ENCODE measurements around the gene ESAM.
A peak's percentile ranks its signal among the peaks of the same experiment; 100 is the strongest.

ESAM gene

GRCh38 chr11:124766156-124766555 is 4.1 kb upstream of the ESAM start:
- Histone ChIP-seq H3K9me3 (ENCODE audit: control insufficient read depth, insufficient read depth, low read length) (no peaks in the 10 kb centered on the region), H3K36me3 (ENCODE audit: control insufficient read depth, insufficient read depth, low read length) (peaks cover 2% of the 10 kb centered on the region), H3K4me1 (ENCODE audit: control insufficient read depth, insufficient read depth, low read length) (peaks cover 3% of the 10 kb centered on the region), H3K4me3 (ENCODE audit: low read depth, low read length) (no peak overlapping the region), H3K9ac (ENCODE audit: low read depth, low read length) (no peak overlapping the region), H3K27me3 (ENCODE audit: control insufficient read depth, insufficient read depth, low read length) (peaks cover 17% of the 10 kb centered on the region)

- no peak overlapping the region for H3K9ac ChIP-seq (ENCODE audit: low read depth, low read length)
- H3K4me3 ChIP-seq (ENCODE audit: low read depth, low read length) = peak overlapping the region; percentile 66
- H3K4me1 ChIP-seq (ENCODE audit: control insufficient read depth, insufficient read depth, low read length) = peaks cover 9% of the 10 kb centered on the region
- peaks cover 2% of the 10 kb centered on the region for H3K36me3 ChIP-seq (ENCODE audit: control insufficient read depth, insufficient read depth, low read length)
- peaks cover 45% of the 10 kb centered on the region for H3K27me3 ChIP-seq (ENCODE audit: control insufficient read depth, insufficient read depth, low read length)
- H3K9me3 ChIP-seq (ENCODE audit: control insufficient read depth, insufficient read depth, low read length) = no peaks in the 10 kb centered on the region
These were observed 1.3 kb upstream of the ESAM start for GRCh38 chr11:124763156-124763947.

DNA sequence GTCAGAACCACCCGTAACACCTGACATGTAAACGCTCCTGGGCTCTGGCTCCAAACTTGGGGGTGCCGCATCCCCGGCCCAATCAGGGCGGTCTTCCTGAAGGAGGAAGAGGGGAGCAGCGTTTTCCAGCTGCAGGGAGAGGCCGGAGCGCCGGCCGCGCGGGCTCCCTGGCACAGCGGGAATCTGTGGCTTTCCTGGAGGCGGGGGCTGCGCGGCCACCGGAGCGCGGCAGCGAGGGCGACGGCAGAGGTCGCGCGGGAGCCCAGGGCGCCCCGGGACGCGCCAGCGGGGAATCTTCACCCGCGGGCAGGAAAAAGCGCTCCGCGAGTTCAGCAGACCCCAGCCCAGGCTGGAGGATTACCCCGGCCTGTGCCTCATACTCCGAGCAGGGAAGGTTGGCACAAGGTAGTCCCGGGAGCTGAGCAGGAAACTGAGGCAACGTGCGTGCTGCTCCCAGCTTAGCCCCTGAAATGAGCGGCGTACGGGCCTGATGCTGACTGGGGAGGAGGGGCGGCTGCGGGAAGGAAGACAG is 600 bp upstream of the ESAM start:
- peaks cover 2% of the 10 kb centered on the region for H3K36me3 ChIP-seq (ENCODE audit: control insufficient read depth, insufficient read depth, low read length)
- peak overlapping the region; percentile 66 for H3K4me3 ChIP-seq (ENCODE audit: low read depth, low read length)
- H3K4me1 ChIP-seq (ENCODE audit: control insufficient read depth, insufficient read depth, low read length) = peaks cover 11% of the 10 kb centered on the region
- peaks cover 50% of the 10 kb centered on the region for H3K27me3 ChIP-seq (ENCODE audit: control insufficient read depth, insufficient read depth, low read length)
- H3K9ac ChIP-seq (ENCODE audit: low read depth, low read length) = no peak overlapping the region
- no peaks in the 10 kb centered on the region for H3K9me3 ChIP-seq (ENCODE audit: control insufficient read depth, insufficient read depth, low read length)

- no peak overlapping the region for H3K9ac ChIP-seq (ENCODE audit: low read depth, low read length)
These were observed 587 bp downstream of the ESAM start for GRCh38 chr11:124761301-124762104.

GRCh38 chr11:124760806-124761205 is 1.3 kb downstream of the ESAM start:
- Histone ChIP-seq H3K27me3 (ENCODE audit: control insufficient read depth, insufficient read depth, low read length) (peaks cover 69% of the 10 kb centered on the region), H3K9ac (ENCODE audit: low read depth, low read length) (no peak overlapping the region), H3K36me3 (ENCODE audit: control insufficient read depth, insufficient read depth, low read length) (no peaks in the 10 kb centered on the region), H3K9me3 (ENCODE audit: control insufficient read depth, insufficient read depth, low read length) (no peaks in the 10 kb centered on the region), H3K4me1 (ENCODE audit: control insufficient read depth, insufficient read depth, low read length) (peaks cover 11% of the 10 kb centered on the region), H3K4me3 (ENCODE audit: low read depth, low read length) (peak overlapping the region; percentile 65)

More at GRCh38 chr11:124761301-124762104, 587 bp downstream of the ESAM start:
- peaks cover 11% of the 10 kb centered on the region for H3K4me1 ChIP-seq (ENCODE audit: control insufficient read depth, insufficient read depth, low read length)
- H3K4me3 ChIP-seq (ENCODE audit: low read depth, low read length) = peak overlapping the region; percentile 65
- peaks cover 62% of the 10 kb centered on the region for H3K27me3 ChIP-seq (ENCODE audit: control insufficient read depth, insufficient read depth, low read length)
- H3K36me3 ChIP-seq (ENCODE audit: control insufficient read depth, insufficient read depth, low read length) = no peaks in the 10 kb centered on the region
- no peaks in the 10 kb centered on the region for H3K9me3 ChIP-seq (ENCODE audit: control insufficient read depth, insufficient read depth, low read length)

GRCh38 chr11:124760205-124760652 is 1.9 kb downstream of the ESAM start:
- Histone ChIP-seq H3K9ac (ENCODE audit: low read depth, low read length) (no peak overlapping the region), H3K4me3 (ENCODE audit: low read depth, low read length) (peak overlapping the region; percentile 65)

DNA sequence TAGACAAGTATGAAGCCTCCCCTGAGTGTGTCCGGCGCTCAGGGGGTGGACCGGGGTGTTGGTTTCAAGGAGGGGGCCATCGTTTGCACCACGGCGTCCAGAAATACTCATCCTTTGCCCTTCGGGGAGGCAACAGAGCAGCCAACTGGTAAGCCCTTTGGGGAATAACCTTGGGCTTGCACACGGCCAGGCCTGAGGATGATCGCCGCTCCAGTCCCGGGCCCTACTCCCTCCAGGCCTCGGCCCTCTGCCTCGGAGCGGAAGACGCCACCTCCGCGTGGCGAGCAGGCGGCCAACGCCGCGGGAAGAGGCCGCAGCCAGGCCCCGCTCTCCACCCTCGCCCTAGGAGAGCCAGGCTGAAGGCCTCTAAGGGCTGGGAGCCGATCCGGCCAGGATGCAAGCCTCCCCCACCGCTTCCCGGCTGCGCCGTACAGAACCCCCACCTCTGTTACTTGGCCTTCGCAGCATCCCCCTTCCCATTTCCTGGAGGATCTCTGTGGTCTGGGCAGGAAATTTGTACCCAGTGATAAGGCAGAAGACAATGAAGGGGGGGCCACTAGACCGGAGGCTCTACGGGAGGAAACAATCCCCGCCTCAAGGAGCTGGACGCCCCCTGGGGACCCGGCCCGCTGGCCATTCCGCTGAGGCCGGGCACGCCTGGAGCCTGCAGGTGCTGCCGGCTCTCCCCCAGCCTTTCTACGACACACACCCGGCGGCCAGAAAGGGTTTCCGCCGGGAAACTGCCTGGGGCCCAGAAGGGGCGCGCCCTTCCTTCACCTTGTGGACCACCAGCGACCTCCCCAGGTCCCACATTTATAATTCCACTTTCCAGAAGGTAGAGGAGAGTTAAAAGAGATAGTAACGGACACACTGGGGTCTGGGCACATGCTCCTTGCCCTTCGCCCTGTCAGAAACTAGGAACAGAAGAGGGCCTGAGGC is 2.6 kb downstream of the ESAM start:
- H3K4me3 ChIP-seq (ENCODE audit: low read depth, low read length) = peak overlapping the region; percentile 65
- H3K4me1 ChIP-seq (ENCODE audit: control insufficient read depth, insufficient read depth, low read length) = peaks cover 11% of the 10 kb centered on the region
- no peaks in the 10 kb centered on the region for H3K36me3 ChIP-seq (ENCODE audit: control insufficient read depth, insufficient read depth, low read length)
- no peak overlapping the region for H3K9ac ChIP-seq (ENCODE audit: low read depth, low read length)
- H3K9me3 ChIP-seq (ENCODE audit: control insufficient read depth, insufficient read depth, low read length) = no peaks in the 10 kb centered on the region
- peaks cover 82% of the 10 kb centered on the region for H3K27me3 ChIP-seq (ENCODE audit: control insufficient read depth, insufficient read depth, low read length)

More at GRCh38 chr11:124760205-124760652, 1.9 kb downstream of the ESAM start:
- no peaks in the 10 kb centered on the region for H3K36me3 ChIP-seq (ENCODE audit: control insufficient read depth, insufficient read depth, low read length)
- H3K27me3 ChIP-seq (ENCODE audit: control insufficient read depth, insufficient read depth, low read length) = peaks cover 75% of the 10 kb centered on the region
- H3K4me1 ChIP-seq (ENCODE audit: control insufficient read depth, insufficient read depth, low read length) = peaks cover 11% of the 10 kb centered on the region
- no peaks in the 10 kb centered on the region for H3K9me3 ChIP-seq (ENCODE audit: control insufficient read depth, insufficient read depth, low read length)

- Histone ChIP-seq H3K9ac (ENCODE audit: low read depth, low read length) (no peak overlapping the region), H3K4me1 (ENCODE audit: control insufficient read depth, insufficient read depth, low read length) (peaks cover 11% of the 10 kb centered on the region), H3K4me3 (ENCODE audit: low read depth, low read length) (peak overlapping the region; percentile 48), H3K36me3 (ENCODE audit: control insufficient read depth, insufficient read depth, low read length) (no peaks in the 10 kb centered on the region), H3K9me3 (ENCODE audit: control insufficient read depth, insufficient read depth, low read length) (no peaks in the 10 kb centered on the region), H3K27me3 (ENCODE audit: control insufficient read depth, insufficient read depth, low read length) (peaks cover 91% of the 10 kb centered on the region)
These were observed 3.5 kb downstream of the ESAM start for GRCh38 chr11:124758355-124759265.

- no peak overlapping the region for H3K4me3 ChIP-seq (ENCODE audit: low read depth, low read length)
- H3K9me3 ChIP-seq (ENCODE audit: control insufficient read depth, insufficient read depth, low read length) = no peaks in the 10 kb centered on the region
- no peak overlapping the region for H3K9ac ChIP-seq (ENCODE audit: low read depth, low read length)
- H3K4me1 ChIP-seq (ENCODE audit: control insufficient read depth, insufficient read depth, low read length) = peaks cover 13% of the 10 kb centered on the region
- H3K27me3 ChIP-seq (ENCODE audit: control insufficient read depth, insufficient read depth, low read length) = peaks cover 99% of the 10 kb centered on the region
- H3K36me3 ChIP-seq (ENCODE audit: control insufficient read depth, insufficient read depth, low read length) = no peaks in the 10 kb centered on the region
These were observed 4.8 kb downstream of the ESAM start for GRCh38 chr11:124757320-124757719.

- H3K4me1 ChIP-seq (ENCODE audit: control insufficient read depth, insufficient read depth, low read length) = peaks cover 14% of the 10 kb centered on the region
- peaks cover 99% of the 10 kb centered on the region for H3K27me3 ChIP-seq (ENCODE audit: control insufficient read depth, insufficient read depth, low read length)
- no peak overlapping the region for H3K9ac ChIP-seq (ENCODE audit: low read depth, low read length)
- H3K4me3 ChIP-seq (ENCODE audit: low read depth, low read length) = no peak overlapping the region
- H3K9me3 ChIP-seq (ENCODE audit: control insufficient read depth, insufficient read depth, low read length) = no peaks in the 10 kb centered on the region
- no peaks in the 10 kb centered on the region for H3K36me3 ChIP-seq (ENCODE audit: control insufficient read depth, insufficient read depth, low read length)
These were observed 5.3 kb downstream of the ESAM start for GRCh38 chr11:124756753-124757227.

All from iPS-15b (cell line).